Left renal pelvis (tissue), 4 donors: ENCODE results near the gene CDCP2. TPM values are rescaled to one million over a fixed set of nuclear protein-coding genes. Genes with fewer than 3 reads are reported as not detected.
"Not testable (repeated sequence)": the region's sequence is repeated elsewhere in the genome, so short reads cannot be mapped to it uniquely, and the experiment has no call there.

Source experiments
- DNase-seq, 4 donors: peaks; one replicate each; pipeline ENCODE4 v3.0.0-alpha.2; 2013; ENCODE audit warnings: low read depth in 4 of 4, low spot score in 3 of 4
- polyA plus RNA-seq, 4 donors: library from polyadenylated mRNA; unstranded; fragments of 120-200 nt; gene quantifications; one replicate each; pipeline ENCODE4 v1.2.1, GENCODE V29; 2013; ENCODE audit not compliant: insufficient read length in 4 of 4

CDCP2 gene
- polyA plus RNA-seq, 4 donors, result 0.06 TPM; not detected in 3

DNA sequence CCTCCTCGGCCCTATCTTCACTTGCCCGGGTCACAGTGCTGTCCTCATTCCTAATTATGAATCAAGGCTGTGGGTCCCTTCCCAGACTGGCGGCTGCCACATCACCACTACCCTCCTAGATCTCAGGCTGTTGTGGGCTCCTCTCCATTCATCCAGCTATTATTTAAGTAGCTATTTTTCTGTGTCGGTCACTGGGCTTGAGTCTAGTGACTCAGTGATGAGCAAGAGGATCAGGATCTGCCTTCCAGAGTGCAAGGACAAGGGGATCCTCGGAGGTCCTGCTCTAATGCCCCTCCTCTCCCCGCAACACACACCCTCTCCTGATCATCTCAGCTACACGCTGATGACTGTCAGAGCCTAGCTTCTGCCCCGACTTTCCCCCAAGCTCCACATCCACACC lies 34.1 kb downstream of the CDCP2 start:
- DNase-seq, result no peak

DNA sequence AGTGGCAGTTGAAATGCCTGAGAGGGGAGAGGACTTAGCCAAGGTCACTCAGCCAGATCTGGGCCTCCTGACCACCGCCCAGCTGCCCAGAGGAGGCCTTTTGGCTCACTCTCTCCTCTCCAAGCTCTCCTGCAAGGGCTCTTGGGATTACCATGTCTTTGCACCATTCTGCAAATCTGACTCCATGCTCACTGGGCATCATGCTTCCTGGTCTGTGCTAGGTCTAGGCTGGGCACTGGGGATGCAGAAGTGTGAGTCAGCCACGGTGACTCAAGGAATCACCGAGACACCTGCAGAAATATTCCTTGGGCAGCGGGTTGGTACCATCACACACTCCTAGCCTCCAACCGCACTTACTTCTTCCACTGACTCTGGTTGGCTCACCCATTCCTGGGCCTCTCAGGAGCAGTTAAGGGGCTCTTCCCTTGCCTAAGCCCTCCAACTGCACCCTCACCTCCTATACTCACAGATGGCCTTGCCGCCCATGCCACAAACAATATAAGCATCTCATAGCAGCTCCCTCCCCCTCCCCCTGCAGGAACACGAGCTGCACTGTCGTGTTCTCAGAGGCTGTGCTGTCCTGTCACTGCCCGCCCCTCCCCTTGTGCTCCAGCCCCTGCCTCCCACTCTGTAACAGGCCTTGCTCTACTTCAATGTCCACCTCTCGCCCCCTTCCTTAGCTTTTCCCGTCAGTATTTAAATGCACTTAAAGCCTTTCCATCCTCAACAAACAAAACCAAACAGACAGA lies 34.8 kb downstream of the CDCP2 start:
- DNase-seq, result no peak

DNA sequence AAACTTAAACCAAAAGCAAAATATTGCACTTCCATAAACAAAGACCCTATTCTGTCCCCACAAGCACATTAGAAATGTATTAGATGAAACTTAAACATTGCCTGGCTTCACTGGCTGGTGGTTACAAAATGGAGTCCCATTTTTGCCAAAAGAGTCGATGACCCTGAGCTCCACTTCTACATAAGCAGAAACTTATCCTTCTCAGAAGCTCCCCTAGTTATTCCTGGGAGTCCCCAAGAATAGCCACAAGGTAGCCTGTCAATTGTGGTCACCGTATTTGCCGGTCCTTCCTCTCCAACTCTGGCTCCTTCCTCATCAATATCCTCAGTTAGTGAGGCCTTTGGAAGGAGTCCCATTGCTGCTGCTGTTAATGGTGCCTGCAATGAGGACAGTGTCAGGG lies 37.3 kb downstream of the CDCP2 start:
- DNase-seq, result no peak

DNA sequence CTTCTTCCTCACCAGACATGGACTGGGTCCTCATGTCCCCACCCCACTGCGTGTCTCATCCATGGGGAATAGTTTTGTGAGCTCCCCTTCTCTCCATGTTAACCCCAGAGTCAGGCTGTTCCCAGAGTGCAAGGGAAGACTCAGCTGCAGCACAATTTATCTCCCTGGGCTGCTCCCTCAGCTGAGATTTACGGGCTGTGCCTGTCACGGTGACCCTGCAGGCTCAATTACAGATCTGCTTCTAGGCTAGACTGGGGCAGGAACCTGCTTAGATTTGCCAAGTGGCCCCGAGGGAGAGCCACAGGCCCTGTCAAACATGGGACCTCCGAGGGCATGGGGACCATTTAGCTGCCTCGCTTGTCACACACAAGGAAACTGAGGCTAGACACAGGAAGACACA lies 37.8 kb downstream of the CDCP2 start:
- no peak for DNase-seq

DNA sequence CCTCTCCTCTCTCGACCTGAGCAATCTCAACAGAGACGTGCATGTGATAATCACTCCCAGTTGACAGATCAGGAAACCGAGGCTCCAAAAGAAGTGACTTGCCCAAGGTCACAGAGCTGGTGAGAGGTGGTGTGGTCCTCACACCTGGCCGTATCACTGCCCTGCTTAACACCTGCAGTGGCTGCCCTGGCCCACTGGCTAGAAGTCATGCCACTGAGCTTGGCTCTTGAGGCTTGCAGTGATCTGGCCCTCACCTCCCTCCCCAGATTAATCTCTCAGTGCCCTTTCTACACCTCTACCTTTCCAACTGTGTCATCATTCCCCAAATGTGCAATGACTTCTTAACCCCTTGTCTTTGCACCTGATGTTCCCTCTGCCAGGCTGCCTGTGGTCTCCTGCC lies 38.8 kb downstream of the CDCP2 start:
- no peak for DNase-seq

DNA sequence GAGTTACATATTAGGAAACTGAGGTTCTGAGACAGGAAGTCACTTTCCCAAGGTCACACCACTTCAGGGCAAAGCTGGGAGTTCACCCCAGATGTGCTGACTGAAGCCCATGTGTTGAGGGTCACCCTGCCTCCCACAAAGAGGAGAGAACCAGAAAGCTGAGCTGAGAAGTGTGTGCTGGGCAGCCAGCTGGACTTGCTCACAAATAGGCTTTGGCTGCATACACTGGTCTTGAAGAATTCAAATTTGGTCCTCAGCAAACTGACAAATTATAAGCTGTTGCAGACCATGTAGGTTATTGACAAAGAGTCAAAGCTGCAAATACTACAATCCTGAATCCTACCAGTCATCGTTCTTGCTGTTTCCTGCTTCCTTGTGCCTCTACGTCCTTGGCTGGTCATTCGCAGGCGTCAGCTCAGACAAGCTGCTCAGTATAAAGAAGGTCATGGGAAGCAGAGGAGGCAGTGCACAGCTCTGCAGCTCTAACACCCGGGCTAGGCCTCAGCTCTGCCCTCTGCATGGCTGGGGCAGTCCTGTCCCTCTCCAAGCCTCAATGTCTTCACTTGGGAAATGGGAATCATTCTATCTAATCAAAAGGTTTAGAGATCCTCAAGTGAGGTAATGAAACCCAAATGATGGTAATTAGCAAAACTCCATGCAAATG lies 40.0 kb downstream of the CDCP2 start:
- DNase-seq, result no peak

DNA sequence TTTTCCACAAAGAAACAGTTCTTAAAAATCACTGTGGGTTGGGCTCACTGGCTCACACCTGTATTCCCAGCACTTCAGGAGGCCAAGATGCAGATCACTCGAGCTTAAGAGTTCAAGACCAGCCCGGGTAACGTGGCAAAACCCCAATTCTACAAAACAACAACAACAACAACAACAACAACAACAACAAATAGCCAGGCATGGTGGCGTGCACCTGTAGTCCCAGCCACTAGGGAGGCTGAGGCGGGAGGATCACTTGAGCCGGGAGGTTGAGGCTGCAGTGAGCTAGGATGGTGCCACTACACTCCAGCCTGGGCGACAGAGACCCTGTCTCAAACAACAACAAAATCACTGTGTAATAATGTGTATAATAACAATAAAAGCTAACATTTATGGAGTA lies 40.8 kb downstream of the CDCP2 start:
- DNase-seq, result no peak

DNA sequence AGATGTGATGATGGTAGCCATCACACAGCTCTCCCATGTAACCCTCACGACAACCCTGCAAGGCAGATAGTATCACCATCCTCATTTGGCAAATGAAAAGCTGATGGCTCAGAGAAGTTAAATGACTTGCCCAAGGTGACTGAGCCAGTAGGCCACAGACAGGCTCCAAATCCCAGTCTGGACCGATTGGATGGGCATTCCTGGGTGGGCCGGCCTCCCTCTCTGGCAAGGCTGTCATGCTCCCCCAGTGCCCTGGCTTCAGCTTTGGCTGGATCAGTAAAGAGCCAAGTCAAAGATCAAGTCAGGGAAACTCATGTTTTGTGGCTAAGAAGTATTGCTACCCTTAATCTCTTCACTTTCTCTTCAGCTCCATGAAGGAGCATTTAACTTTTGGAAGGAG lies 41.2 kb downstream of the CDCP2 start:
- DNase-seq, result no peak

DNA sequence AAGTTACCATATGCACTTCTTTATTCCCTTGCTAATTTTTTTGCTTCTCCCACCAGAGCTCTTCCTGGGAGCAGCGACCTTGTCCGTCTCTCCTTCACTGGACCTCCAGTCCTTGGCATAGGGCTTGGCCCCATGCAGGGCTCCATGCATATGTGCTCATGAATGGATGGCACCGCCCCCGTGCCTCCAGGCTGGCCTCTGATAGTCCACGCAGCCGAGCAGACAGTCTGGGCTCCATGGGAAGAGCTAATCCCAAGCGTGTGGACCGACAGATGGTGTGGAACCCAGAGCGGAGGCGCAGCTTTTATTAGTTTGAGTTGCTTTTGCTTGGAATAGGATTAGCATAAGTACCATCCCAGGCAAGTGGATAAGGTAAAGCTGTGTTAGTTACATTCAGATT lies 41.8 kb downstream of the CDCP2 start:
- no peak for DNase-seq

DNA sequence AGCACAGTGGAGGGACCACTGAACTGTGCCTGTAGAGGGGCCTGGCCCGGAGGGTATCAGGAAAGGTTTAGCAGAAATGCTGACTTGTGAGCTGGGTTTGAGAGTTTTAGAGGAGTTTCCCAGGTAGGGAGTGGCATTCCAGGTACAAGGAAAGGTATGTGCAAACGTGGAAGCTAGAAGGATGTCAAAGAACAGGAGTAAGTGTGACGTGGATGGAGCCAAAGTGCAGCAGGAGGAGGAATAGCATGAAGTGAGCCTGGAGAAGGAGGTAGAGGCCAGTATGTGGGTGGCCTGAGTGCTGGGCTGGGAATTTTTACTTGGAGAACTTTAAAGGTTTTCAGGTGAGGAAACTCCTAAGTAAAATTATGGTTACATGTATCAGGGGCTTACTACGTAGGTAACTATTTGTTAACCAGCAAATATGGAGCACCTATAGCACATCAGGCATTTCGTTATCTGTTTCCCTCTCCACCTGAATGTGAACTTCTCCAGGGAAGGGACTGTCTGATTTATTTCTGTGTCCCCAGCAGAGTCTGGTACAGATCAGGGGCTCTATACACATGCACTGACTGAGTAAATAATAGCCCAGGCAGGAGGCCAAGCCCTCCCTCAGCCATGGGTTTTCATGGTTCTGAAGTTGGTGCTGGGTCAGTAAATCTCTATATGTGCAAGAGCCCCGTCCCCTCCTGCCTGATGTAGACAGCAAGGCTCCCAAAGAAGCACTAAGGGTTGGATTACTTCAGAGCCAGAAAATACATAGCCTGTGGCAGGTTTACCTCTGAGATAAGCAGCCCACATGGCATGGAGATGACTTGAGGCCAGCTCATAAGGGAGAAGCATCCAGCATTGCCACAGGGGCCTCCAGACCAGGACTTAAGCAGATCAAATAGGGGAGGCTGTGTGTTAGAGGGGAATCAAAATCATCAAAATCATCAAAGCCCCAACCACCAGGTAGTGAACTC lies 43.4 kb downstream of the CDCP2 start:
- no peak for DNase-seq

DNA sequence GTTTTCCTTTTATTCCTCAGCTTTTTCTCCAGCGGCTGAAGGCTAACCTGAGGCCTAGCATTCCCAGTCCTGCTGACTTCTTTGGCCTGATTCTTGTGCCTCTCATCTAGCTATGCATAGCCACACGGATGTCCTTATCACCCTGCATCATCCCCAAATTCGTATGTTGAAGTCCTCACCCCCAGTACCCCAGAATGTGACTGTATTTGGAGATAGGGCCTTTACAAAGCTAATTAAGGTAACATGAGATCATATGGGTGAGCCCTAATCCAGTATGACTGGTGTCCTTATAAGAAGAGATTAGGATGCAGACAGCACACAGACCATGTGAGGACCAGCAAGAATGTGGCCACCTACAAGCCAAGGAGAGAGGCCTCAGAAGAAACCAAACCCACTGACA lies 44.6 kb downstream of the CDCP2 start:
- DNase-seq, result no peak

DNA sequence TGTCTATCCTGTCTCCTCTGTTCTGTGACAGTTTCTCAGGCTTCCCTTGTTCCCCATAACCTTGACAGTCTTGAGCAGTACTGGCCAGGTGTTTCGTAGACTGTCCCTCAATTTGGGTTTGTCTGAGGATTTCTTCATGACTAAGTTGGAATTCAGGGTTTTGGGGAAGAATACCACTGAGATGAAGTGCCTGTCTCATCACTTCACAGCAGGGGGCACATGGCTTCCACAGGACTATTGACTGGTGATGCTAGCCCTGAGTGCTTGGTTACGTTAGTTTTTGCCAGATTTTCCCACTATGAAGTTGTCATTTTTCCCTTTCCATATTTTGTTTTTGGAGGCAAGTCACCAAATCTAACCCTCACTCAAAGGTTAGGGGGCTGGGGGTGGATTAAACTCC lies 45.7 kb downstream of the CDCP2 start:
- no peak for DNase-seq

DNA sequence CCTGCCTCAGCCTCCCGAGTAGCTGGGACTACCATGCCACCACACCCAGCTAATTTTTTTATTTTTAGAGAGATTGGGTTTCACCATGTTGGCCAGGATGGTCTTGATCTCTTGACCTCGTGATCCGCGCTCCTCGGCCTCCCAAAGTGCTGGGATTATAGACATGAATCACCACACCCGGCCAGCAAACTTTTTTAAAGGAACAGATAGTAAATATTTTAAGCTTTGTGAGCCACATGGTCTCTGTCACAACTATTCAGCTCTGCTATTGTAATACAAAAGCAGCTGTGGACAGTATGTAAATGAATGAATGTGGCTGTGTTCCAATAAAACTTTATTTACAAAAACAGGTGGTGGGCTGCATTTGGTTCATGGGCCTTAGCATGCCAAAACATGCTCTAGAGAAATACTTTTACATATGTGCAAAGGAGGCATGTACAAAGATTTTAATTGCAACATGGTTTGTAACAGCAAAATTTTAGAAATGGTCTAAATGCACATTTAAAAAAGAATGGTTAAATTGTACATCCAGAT lies 47.0 kb downstream of the CDCP2 start:
- DNase-seq, result no peak

DNA sequence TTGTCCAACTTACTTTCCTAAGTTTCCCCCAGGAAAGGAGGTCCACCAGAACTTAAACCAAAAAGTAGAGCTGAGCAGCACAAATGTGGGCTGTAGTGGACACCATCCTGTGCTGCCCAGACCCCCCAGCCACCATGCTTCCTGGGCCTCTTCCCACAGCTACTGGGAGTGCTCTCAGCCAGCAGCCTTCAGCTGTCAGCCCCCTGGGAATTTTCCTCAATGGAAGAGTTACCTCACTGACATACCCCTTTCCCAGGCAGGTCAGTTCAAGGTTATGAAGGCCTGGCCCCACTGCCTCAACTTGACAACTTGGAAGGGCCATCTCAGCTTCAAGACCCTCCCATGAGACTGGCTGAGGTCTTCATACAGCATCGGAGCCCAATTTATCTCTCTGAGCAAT lies 47.7 kb downstream of the CDCP2 start:
- no peak for DNase-seq

DNA sequence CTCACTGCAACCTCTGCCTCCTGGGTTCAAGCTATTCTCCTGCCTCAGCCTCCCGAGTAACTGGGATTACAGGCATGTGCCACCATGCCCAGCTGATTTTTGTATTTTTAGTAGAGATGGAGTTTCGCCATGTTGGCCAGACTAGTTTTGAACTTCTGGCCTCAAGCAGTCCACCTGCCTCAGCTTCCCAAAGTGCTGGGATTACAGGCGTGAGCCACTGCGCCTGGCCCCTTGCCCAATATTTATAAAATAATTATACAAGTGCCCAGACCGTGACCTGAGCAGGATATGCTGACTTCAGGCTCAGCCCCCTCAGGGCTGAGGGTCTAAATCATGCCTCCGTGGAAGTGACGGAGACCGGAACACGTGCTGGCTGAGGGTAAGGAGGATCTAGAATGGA lies 48.2 kb downstream of the CDCP2 start:
- not testable (repeated sequence) for DNase-seq

DNA sequence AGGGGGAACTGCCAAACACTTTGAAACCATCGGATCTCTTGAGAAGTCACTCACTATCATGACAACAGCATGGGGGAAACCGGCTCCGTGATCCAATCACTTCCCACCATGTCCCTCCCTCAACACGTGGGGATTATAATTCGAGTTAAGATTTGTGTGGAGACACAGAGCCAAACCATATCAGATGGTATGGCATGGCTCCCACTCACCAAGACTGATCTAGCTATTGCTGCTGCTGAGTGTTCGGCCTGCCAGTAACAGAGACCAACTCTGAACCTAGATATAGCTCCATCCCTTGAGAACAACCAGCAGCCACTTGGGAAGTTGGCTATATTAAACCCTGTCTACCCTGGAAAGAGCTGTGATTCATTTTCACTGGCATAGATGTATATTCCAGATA lies 49.4 kb downstream of the CDCP2 start:
- DNase-seq, result no peak

DNA sequence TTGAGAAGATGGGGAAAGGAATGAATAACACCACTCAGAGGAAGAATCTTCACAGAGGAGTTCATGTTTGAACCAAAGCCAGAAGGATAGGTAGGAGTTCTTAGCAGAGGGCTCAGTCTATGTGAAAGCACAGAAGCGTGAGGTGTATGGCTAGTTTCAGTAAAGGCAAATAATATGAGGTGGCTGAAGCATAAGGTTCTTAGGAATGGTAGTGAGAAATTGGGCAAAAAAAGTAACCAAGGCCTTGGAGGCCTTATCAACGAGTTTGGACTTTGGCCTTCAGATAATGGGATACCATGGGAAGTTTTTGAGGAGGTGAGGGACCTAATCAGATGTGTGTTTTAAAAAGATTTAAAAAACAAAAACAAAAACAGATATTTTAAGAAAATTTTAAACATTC lies 52.3 kb downstream of the CDCP2 start:
- no peak for DNase-seq

DNA sequence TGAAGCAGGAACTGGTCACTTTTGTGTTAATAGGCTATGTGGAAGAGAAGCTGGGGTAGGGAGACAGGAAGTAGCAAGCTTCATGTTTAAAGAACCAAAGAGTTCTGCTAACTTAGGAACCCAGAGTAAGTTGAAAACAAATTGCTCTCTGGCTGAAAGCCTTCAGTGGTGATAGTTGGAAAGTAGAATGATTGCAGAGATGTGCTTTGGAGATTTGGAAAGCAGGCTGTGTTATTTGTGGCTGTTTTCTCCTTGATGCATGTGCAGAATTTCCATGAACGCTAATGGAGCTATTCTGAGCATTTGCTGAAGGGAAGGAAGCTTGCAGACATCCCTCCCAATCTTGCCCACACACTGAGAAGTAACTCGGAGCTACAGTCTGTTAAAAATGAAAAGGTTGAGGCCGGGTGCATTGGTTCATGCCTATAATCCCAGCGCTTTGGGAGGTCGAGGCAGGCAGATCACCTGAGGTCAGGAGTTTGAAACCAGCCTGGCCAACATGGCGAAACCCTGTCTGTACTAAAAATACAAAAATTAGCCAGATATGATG lies 53.7 kb downstream of the CDCP2 start:
- DNase-seq, result no peak

DNA sequence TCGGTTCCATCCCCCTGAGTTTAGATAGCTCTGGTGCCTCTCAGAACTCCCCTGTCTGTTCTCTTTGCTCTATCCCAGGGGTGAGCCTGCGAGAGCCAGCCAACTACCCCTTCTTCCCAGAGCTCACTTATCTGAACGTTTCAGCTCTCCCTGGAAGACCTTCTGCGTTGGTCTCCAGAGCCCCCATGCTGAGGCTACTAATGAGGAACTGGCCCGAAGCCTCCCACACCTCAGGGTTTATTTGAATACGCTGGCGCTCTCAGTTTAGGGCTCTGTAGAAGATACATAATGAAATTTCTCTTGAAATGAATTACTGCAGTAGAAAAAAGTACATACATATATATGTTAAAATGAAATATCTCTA lies 55.9 kb downstream of the CDCP2 start:
- no peak for DNase-seq

DNA sequence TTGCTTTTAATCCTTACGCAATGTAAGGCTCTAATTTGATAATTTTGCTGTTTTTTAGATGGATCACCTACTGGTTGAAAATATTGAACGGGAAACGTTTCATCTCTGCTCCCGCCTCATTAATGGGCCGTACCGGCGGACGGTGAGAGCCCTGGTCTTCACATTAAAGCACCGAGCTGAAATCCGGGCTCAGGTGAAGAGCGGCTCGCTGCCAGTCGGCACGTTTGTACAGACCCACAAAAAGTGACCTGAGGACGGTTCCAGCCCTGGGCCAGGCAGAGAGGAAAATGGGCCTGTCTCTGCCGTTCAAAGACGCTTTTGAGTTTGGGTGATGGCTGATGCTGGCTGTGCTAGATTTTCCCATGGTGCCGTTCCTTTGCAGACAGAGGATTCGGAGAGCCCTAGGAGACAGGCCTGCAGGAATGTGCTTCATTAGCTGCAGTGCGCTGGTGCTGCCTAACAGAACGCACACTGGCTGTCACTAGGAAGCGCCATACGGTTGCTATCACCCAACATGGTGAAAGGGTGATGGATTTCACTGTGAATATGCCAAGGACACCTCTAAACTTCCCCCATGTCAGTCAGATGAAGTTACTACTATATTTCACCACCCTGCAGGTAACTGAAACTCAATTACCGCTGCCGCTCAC lies 56.4 kb downstream of the CDCP2 start:
- DNase-seq, result no peak
